HT-29 (cell line): ENCODE results near the gene MZT2B. TPM values are rescaled to one million over a fixed set of nuclear protein-coding genes. Genes with fewer than 3 reads are reported as not detected.
"Not testable (repeated sequence)": the region's sequence is repeated elsewhere in the genome, so short reads cannot be mapped to it uniquely, and the experiment has no call there.

Experiments used
- DNase-seq: peaks from one replicate; pipeline ENCODE4 v3.0.0-alpha.2; 2015; ENCODE audit warnings: low spot score
- total RNA-seq: library from RNA; depleted of rRNA; stranded (reverse); fragments of >200 nt; shearing (Covaris generic); gene quantifications from 2 replicates; pipeline ENCODE4 v1.2.3, GENCODE V29; 2014; rRNA removed

The MZT2B gene
- total RNA-seq, 1 experiment from 2014 or later = 375 TPM

DNA sequence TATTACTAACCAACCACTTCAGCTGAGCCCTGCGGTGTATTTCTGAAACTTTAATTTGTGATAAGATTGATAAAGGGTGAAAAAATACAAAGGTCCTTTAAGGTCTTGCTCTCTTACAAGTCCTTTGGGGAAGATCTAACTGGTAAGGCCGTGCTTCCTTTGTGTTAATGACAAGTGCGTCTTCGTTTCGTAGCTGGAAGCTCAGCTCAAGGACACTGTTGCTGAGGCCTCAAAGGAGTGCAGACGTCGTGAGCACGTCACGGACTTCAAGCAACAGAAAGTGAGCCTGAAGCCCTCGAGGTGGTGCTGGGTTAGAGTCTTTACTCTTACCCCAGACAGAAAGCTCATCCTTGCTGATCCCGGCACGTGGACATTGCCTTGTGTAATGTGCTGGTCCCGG is 25.0 kb downstream of the MZT2B start:
- DNase-seq = not testable (repeated sequence)

DNA sequence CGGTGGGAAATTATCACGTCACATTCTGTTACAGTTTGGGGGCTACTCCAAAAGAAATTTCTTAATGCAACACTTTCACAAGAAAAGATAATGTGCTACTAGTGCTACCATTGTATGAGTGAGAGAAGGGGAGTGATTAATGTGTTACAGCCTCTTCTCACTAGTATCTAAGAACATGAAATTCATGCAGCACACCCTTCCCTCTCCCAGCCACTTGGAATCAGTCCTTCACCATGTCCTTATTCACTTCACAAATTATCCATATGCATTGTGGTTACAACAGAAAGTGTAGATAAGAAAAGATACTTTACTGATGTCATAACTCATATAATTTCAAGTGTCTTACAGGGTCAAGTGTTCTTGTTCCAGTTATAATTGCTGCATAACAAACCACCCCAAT is 37.1 kb downstream of the MZT2B start:
- not testable (repeated sequence) for DNase-seq

DNA sequence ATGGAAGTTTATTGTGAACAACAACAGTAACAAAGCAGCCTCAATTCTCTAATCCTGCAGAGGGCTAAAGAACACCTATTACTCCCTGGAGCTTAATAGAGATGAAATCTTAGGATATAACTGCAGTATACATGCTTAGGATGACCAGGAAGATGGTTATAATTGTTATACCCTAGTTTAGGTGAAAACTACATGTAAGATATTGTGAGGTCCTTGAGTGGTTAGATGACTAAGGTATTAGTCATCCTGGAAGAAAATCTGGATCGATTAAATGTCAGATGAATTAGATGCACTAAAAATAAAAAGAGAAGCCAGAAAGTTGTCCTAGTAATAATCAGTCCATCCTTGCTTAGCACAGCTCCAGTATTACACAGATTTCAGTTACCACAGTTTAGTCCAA is 38.4 kb downstream of the MZT2B start:
- DNase-seq = not testable (repeated sequence)

DNA sequence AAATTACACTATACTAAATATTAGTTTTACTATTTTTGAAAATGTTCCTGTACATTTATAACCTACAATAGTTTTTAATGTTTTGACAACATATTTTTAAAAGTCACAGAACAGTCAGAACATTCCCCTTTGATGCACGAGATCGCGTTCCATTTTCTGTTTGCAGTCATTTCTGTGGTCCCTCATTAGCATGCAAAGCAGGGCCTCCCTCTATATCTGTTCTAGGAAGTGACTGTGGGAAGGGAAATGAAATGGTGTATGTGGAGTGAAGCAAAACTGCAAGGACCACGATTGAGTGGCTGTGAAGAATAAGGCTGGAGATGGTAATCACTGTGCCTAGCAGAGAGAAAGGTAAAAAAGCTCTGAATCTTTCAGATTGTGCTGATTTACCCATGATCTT is 40.5 kb downstream of the MZT2B start:
- not testable (repeated sequence) for DNase-seq

DNA sequence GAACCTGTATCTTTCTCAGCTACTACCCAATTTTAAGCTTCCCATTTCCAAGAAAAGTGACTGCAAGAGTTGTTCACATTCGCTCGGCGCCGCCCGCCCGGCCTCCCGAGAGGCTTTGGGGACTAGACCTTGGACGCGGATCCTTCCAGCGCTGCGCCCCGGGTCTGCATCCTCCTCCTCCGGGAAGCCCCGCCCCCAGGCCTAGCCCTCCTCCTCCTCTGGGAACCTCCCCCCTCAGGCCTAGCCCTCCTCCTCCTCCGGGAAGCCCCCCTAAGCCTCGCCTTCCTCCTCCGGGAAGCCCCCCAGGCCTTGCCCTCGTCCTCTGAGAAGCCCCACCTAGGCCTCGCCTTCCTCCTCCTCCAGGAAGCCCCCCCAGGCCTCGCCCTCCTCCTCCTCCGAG is 45.9 kb downstream of the MZT2B start:
- DNase-seq = not testable (repeated sequence)

DNA sequence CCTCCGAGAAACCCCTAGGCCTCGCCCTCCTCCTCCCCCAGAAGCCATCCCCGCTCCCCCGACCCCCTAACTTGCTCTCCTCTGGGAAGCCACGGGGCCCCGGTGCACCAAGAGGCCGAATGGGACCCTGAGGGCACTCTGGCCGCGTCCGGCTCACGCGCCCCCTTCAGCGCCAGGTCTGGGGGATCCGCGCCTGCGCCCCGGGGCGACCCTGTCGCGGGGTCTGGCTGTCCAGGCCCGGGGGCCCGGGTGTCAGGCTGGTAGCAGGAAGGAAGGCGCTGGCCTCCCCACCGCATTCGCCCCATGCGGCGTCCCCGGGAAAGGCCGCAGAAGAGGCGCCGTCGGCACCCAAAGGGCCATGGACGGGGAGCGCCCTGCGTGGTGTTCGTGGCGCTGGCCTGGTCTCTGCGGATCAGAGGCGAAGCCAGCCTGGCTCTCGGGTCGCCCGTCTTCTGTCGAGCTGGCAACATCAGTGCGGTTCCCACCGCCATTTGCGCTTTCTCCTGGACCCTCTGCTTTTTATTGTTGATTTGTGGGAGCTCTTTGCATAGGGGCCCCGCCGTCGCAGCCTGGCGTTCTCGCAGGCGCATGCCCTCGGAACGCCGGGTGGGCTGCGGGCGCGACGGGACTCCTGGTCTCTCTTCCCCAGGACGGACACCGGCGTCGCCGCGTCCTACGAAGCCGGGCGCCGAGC is 46.6 kb downstream of the MZT2B start:
- not testable (repeated sequence) for DNase-seq

DNA sequence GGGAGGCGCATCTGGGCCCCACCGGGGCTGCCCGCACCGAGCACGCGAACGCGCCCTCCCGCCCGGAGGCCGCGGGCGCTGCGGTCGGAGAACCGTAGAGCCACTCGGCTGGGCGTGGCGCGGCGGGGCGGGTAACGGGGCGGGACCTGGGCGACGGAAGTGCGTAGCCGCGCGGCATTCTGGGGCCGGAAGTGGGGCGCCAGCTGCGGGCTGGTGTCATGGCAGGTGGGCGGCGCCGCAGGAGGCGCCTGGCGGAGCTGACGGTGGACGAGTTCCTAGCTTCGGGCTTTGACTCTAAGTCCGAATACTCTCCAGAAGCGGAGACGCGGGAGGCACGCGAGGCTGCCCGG is 47.1 kb downstream of the MZT2B start:
- not testable (repeated sequence) for DNase-seq

DNA sequence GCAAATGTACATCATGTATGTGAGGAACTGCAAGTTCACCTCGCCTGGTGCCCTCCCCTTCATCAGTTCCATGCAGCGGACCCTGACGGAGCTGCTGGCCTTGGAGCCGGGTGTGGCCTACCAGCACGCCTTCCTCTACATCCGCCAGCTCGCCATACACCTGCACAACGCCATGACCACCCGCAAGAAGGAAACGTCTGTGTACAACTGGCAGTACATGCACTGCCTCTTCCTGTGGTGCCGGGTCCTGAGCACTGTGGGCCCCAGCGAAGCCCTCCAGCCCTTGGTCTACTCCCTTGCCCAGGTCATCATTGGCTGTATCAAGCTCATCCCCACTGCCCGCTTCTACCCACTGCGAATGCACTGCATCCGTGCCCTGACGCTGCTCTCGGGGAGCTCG is 48.3 kb downstream of the MZT2B start:
- DNase-seq = not testable (repeated sequence)

DNA sequence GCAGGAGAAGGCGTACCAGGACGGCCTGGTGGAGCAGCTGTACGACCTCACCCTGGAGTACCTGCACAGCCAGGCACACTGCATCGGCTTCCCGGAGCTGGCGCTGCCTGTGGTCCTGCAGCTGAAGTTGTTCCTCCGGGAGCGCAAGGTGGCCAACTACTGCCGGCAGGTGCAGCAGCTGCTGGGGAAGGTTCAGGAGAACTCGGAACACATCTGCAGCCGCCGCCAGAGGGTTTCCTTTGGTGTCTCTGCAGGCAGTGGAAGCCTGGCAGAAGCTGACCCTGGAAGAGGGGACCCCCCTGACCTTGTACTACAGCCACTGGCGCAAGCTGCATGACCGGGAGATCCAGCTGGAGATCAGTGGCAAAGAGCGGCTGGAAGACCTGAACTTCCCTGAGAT is 48.8 kb downstream of the MZT2B start:
- not testable (repeated sequence) for DNase-seq

DNA sequence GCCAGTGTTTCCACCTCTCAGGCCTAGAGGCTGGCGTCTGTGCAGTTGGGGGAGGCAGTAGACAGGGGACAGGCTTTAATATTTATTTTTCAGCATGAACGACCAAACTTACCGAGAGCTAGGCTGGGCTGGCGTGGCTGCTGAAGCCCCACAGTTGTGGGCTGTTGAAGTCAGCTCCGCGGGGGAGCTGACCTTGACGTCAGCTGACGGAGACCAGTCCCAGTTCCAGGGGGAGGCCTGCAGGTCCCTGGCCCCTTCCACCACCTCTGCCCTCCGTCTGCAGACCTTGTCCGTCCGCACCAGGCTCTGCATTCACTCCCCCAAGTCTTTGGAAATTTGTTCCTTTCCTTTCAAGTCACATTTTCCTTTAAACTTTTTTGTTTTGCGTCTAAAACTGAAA is 49.6 kb downstream of the MZT2B start:
- no peak for DNase-seq

DNA sequence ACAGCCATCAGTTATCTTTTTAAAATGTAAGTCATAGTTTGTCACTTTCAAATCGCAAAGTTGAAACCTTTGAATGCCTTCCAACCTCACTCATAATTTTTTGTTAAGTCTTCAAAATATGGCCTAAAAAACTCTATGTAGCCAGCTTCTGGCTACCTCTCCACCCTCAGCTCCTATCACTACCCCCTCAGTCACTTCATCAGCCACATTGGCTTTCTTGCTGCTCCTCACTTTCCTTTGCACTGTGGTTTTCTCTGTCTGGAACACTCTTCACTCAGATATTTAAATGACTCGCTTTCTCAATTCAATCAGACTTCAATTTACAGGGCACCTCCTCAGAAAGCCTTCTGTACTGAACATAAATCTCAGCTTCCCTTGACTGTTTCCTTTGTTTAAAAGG is 51.0 kb downstream of the MZT2B start:
- not testable (repeated sequence) for DNase-seq

DNA sequence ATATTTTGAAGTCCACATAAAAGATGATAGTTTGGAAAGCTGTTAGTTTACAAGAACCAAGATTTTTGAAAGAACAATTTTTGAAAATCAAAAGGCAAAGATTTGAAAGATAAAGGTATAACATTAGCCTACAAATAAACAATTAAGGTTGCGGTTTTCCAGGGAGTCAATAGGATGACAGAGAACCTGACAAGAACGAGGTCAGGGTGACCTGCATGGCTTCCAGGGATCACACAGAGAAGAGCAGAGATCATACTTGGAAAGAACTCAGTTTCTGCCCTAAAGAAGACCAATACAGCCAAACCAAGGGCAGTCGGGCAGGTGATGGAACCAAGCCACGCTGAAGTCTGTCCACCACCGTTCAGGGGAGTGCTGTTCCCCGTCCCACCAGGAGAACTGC is 57.5 kb downstream of the MZT2B start:
- DNase-seq = not testable (repeated sequence)

Other genes with a start within 250 kb of the MZT2B start
- not detected in 2 replicates for gene RAB6C, start 202.6 kb upstream of the MZT2B start, total RNA-seq
- 0.60 and 0.61 TPM in 2 replicates for gene POTEF, start 53.0 kb upstream of the MZT2B start, total RNA-seq
- gene CCDC74B, start 37.1 kb upstream of the MZT2B start, total RNA-seq = 0.33 and 2.0 TPM in 2 replicates
- gene SMPD4, start 660 bp upstream of the MZT2B start, total RNA-seq = 71.3 and 76.3 TPM in 2 replicates
- gene TUBA3E, start 16.2 kb downstream of the MZT2B start, total RNA-seq = not detected in 2 replicates
- 170 and 172 TPM in 2 replicates for gene IMP4, start 160.6 kb downstream of the MZT2B start, total RNA-seq
- 67.5 and 76.0 TPM in 2 replicates for gene PTPN18, start 173.8 kb downstream of the MZT2B start, total RNA-seq